Liver (tissue), 9 donors: ENCODE results near the gene HBE1. TPM values are rescaled to one million over a fixed set of nuclear protein-coding genes. Genes with fewer than 3 reads are reported as not detected.

Experiments used
- DNase-seq: peaks from one replicate; pipeline ENCODE4 v3.0.0-alpha.2; 2017; ENCODE audit warnings: low spot score
- H3K27ac ChIP-seq, 2 donors: one replicate each; pipeline ENCODE4 v1.7.0; 2013; ENCODE audit warnings: inconsistent platforms in 2 of 2, low read length in 2 of 2, control low read depth in 1 of 2, low read depth in 1 of 2, mild to moderate bottlenecking in 1 of 2
- H3K27me3 ChIP-seq, 4 donors: one replicate each; pipeline versions ENCODE4 v1.6.1 to v1.7.0; 2013; ENCODE audit warnings: low read length in 3 of 4, inconsistent platforms in 1 of 4, mild to moderate bottlenecking in 1 of 4, moderate library complexity in 1 of 4; ENCODE audit not compliant: control insufficient read depth in 4 of 4, insufficient read depth in 4 of 4
- H3K36me3 ChIP-seq, 4 donors: one replicate each; pipeline versions ENCODE4 v1.6.1 to v1.7.0; 2013; ENCODE audit warnings: low read length in 3 of 4, mild to moderate bottlenecking in 3 of 4, low read depth in 1 of 4, moderate library complexity in 1 of 4; ENCODE audit not compliant: control insufficient read depth in 4 of 4, insufficient read depth in 3 of 4
- H3K4me1 ChIP-seq, 4 donors: one replicate each; pipeline versions ENCODE4 v1.6.1 to v1.7.0; 2013; ENCODE audit warnings: low read length in 3 of 4, mild to moderate bottlenecking in 3 of 4, moderate library complexity in 1 of 4; ENCODE audit not compliant: control insufficient read depth in 4 of 4, insufficient read depth in 4 of 4
- H3K4me3 ChIP-seq, 3 donors: one replicate each; pipeline versions ENCODE4 v1.6.1 to v1.7.0; 2013; ENCODE audit warnings: low read length in 3 of 3, control low read depth in 1 of 3, low read depth in 1 of 3, mild to moderate bottlenecking in 1 of 3
- H3K9ac ChIP-seq, 2 donors: one replicate each; pipeline ENCODE4 v1.7.0; 2013; ENCODE audit warnings: low read length in 2 of 2, mild to moderate bottlenecking in 2 of 2, moderate library complexity in 2 of 2, control low read depth in 1 of 2, low read depth in 1 of 2
- H3K9me3 ChIP-seq, 4 donors: one replicate each; pipeline versions ENCODE4 v1.6.1 to v1.7.0; 2013; ENCODE audit warnings: low read length in 3 of 4; ENCODE audit not compliant: control insufficient read depth in 4 of 4
- ATF3 ChIP-seq: IDR thresholded peaks from 2 replicates; pipeline ENCODE4 v1.6.1; 2016; ENCODE audit warnings: antibody characterized with exemption
- CTCF ChIP-seq: fragments of 150-350 bp; IDR thresholded peaks from 2 replicates; pipeline ENCODE4 v1.5.1; 2017; ENCODE audit warnings: improper control_type of control experiment, low read depth, low read length; ENCODE audit not compliant: missing input control
- EGR1 ChIP-seq, 2 donors: IDR thresholded peaks; 2 replicates each; pipeline ENCODE4 v1.6.1; 2016 to 2018; ENCODE audit warnings: antibody characterized with exemption in 2 of 2, low read depth in 2 of 2
- FOXA1 ChIP-seq: IDR thresholded peaks from 2 replicates; pipeline ENCODE4 v1.6.1; 2016; ENCODE audit warnings: antibody characterized with exemption
- FOXA2 ChIP-seq: IDR thresholded peaks from 2 replicates; pipeline ENCODE4 v1.6.1; 2016; ENCODE audit warnings: antibody characterized with exemption
- GABPA ChIP-seq, 2 donors: IDR thresholded peaks in 1 of 2; conservative IDR thresholded peaks in 1 of 2; 2 replicates each; pipeline ENCODE4 v1.6.1; 2016; ENCODE audit warnings: antibody characterized with exemption in 2 of 2, mild to moderate bottlenecking in 1 of 2, moderate library complexity in 1 of 2
- HNF4A ChIP-seq, 2 donors: conservative IDR thresholded peaks; 2 replicates each; pipeline ENCODE4 v1.6.1; 2016; ENCODE audit warnings: antibody characterized with exemption in 2 of 2, mild to moderate bottlenecking in 2 of 2
- HNF4G ChIP-seq: IDR thresholded peaks from 2 replicates; pipeline ENCODE4 v1.6.1; 2016; ENCODE audit warnings: antibody characterized with exemption
- JUND ChIP-seq, 2 donors: IDR thresholded peaks; 2 replicates each; pipeline ENCODE4 v1.6.1; 2016; ENCODE audit warnings: antibody characterized with exemption in 2 of 2
- MAX ChIP-seq: IDR thresholded peaks from 2 replicates; pipeline ENCODE4 v1.6.1; 2016; ENCODE audit warnings: antibody characterized with exemption
- NR2F2 ChIP-seq: IDR thresholded peaks from 2 replicates; pipeline ENCODE4 v1.6.1; 2016; ENCODE audit warnings: antibody characterized with exemption
- RAD21 ChIP-seq, 2 donors: IDR thresholded peaks; 2 replicates each; pipeline ENCODE4 v1.6.1; 2016; ENCODE audit warnings: antibody characterized with exemption in 2 of 2, mild to moderate bottlenecking in 2 of 2
- REST ChIP-seq: IDR thresholded peaks from 2 replicates; pipeline ENCODE4 v1.6.1; 2016; ENCODE audit warnings: antibody characterized with exemption, mild to moderate bottlenecking
- RXRA ChIP-seq, 2 donors: IDR thresholded peaks; 2 replicates each; pipeline ENCODE4 v1.6.1; 2017 to 2018; ENCODE audit warnings: antibody characterized with exemption in 2 of 2, mild to moderate bottlenecking in 1 of 2
- SP1 ChIP-seq: IDR thresholded peaks from 2 replicates; pipeline ENCODE4 v1.6.1; 2018; ENCODE audit warnings: antibody characterized with exemption, mild to moderate bottlenecking
- TAF1 ChIP-seq: conservative IDR thresholded peaks from 2 replicates; pipeline ENCODE4 v1.6.1; 2016; ENCODE audit warnings: antibody characterized with exemption, mild to moderate bottlenecking
- YY1 ChIP-seq: IDR thresholded peaks from 2 replicates; pipeline ENCODE4 v1.6.1; 2016; ENCODE audit warnings: antibody characterized with exemption, mild to moderate bottlenecking
- ZBTB33 ChIP-seq: IDR thresholded peaks from 2 replicates; pipeline ENCODE4 v1.6.1; 2016; ENCODE audit warnings: antibody characterized with exemption
- WGBS: extraction: QIAGEN DNeasy Blood & Tissue Kit; methylation state at CpG from one replicate; pipeline ENCODE4 v1.1.7; 2013; 5-methylcytosine and 5-hydroxymethylcytosine counted together
- polyA plus RNA-seq, 2 donors: library from polyadenylated mRNA; stranded (reverse) in 1 of 2; unstranded in 1 of 2; fragments of 200-250 nt in 1 of 2; fragments of >200 nt in 1 of 2; fragmentation: Nextera tagmentation in 1 of 2; extraction: Ambion mirVana in 1 of 2; gene quantifications; one replicate each; pipeline versions ENCODE4 v1.2.1 to v1.2.3, GENCODE V29; 2013 to 2015
- total RNA-seq, 2 donors: library from RNA; depleted of rRNA; stranded (reverse); fragments of >200 nt; gene quantifications; one replicate each; pipeline ENCODE4 v1.2.3, GENCODE V29; 2014
- donor health status: healthy.
- donor health status: healthy.
- donor health status: healthy.
- donor health status: healthy.
- donor health status: healthy.

The HBE1 gene
- total and polyA plus RNA-seq, 4 donors, result 82.7 TPM; not detected in 3

- TF ChIP-seq ZBTB33, result no peak
- no peak for TF ChIP-seq FOXA2
- no peak for TF ChIP-seq NR2F2
These were observed 14.9 kb upstream of the HBE1 start (continued) for GRCh38 chr11:5284637-5285036.

- 67% methylated on average over 1 of the region's 1 CpG for WGBS
- no peak for DNase-seq
- Histone ChIP-seq H3K27me3 (no peaks in the 10 kb centered on the region), H3K4me1 (no peaks in the 10 kb centered on the region), H3K36me3 (no peaks in the 10 kb centered on the region), H3K9ac (no peak overlapping the region), H3K9me3 (no peaks in the 10 kb centered on the region), H3K27ac (no peak overlapping the region), H3K4me3 (no peak overlapping the region)
- TF ChIP-seq GABPA (IDR thresholded peaks at IDR 0.05 in 1 of 2, conservative IDR thresholded peaks at IDR 0.05 in 1 of 2), result no peak
- no peak for TF ChIP-seq FOXA1
- no peak for TF ChIP-seq ZBTB33
- TF ChIP-seq HNF4A (conservative IDR thresholded peaks at IDR 0.05), result no peak
- TF ChIP-seq NR2F2, result no peak
- no peak for TF ChIP-seq FOXA2
- TF ChIP-seq MAX, result no peak
- TF ChIP-seq RAD21 (IDR thresholded peaks at IDR 0.05), result no peak
- no peak for TF ChIP-seq SP1
- TF ChIP-seq REST, result no peak
- no peak for TF ChIP-seq CTCF
- no peak for TF ChIP-seq HNF4G
- TF ChIP-seq EGR1 (IDR thresholded peaks at IDR 0.05; ENCODE audit: low read depth in 2 of 2), result no peak
- no peak for TF ChIP-seq RXRA (IDR thresholded peaks at IDR 0.05)
- TF ChIP-seq JUND (IDR thresholded peaks at IDR 0.05), result no peak
- no peak for TF ChIP-seq ATF3
- no peak for TF ChIP-seq TAF1
- no peak for TF ChIP-seq YY1
These were observed 14.1 kb upstream of the HBE1 start for GRCh38 chr11:5283882-5284281.
